CD8-positive, alpha-beta memory T cell (primary cell): ENCODE data around the gene VWA7. TPM values are rescaled to one million over a fixed set of nuclear protein-coding genes. Genes with fewer than 3 reads are reported as not detected.

Experiments used
- CTCF ChIA-PET: fragments of 350-600 bp; sonication (Branson Sonifier 250); formaldehyde crosslinking; loops from one replicate; lab custom pipeline; 2021; ENCODE audit warnings: antibody characterized with exemption; lab: Charles Lee
- POLR2A ChIA-PET: fragments of 350-600 bp; sonication (Branson Sonifier 250); formaldehyde crosslinking; loops from one replicate; lab custom pipeline; 2021; ENCODE audit warnings: antibody characterized with exemption; lab: Charles Lee
- DNase-seq, 5 donors: peaks; one replicate each; pipeline versions ENCODE4 v3.0.0 to v3.0.0-alpha.2; 2020 to 2022; ENCODE audit warnings: mixed read lengths in 1 of 5
- H3K27ac ChIP-seq: one replicate; pipeline ENCODE4 v1.7.0; 2013; ENCODE audit warnings: low read depth, mild to moderate bottlenecking, low read length, moderate library complexity
- H3K27me3 ChIP-seq: 2 replicates; pipeline ENCODE4 v1.7.0; 2013; ENCODE audit warnings: low read length, mild to moderate bottlenecking; ENCODE audit not compliant: insufficient read depth, poor library complexity, severe bottlenecking
- H3K36me3 ChIP-seq: 2 replicates; pipeline ENCODE4 v1.7.0; 2013; ENCODE audit warnings: mild to moderate bottlenecking, low read length, moderate library complexity; ENCODE audit not compliant: insufficient read depth
- H3K4me1 ChIP-seq: 2 replicates; pipeline ENCODE4 v1.7.0; 2013; ENCODE audit warnings: mild to moderate bottlenecking, low read length, moderate library complexity; ENCODE audit not compliant: insufficient read depth
- H3K4me3 ChIP-seq: 2 replicates; pipeline ENCODE4 v1.7.0; 2013; ENCODE audit warnings: mild to moderate bottlenecking, low read length
- H3K9me3 ChIP-seq: 2 replicates; pipeline ENCODE4 v1.7.0; 2013; ENCODE audit warnings: mild to moderate bottlenecking, low read length
- H3K27ac Mint-ChIP-seq, 8 donors: one replicate each; pipeline ENCODE4 v1.8.0; 2020 to 2021; ENCODE audit warnings: mixed read lengths in 8 of 8, mild to moderate bottlenecking in 6 of 8, inconsistent platforms in 3 of 8, moderate library complexity in 3 of 8
- H3K27me3 Mint-ChIP-seq, 2 donors: one replicate each; pipeline ENCODE4 v1.8.0; 2020 to 2021; ENCODE audit warnings: mixed read lengths in 2 of 2, mild to moderate bottlenecking in 1 of 2, moderate library complexity in 1 of 2
- H3K36me3 Mint-ChIP-seq, 3 donors: one replicate each; pipeline ENCODE4 v1.8.0; 2020 to 2021; ENCODE audit warnings: mixed read lengths in 3 of 3, inconsistent platforms in 1 of 3, mild to moderate bottlenecking in 1 of 3
- H3K4me1 Mint-ChIP-seq, 3 donors: one replicate each; pipeline ENCODE4 v1.8.0; 2020 to 2021; ENCODE audit warnings: mixed read lengths in 3 of 3, inconsistent platforms in 1 of 3, mild to moderate bottlenecking in 1 of 3
- H3K4me3 Mint-ChIP-seq, 7 donors: one replicate each; pipeline ENCODE4 v1.8.0; 2020 to 2021; ENCODE audit warnings: mixed read lengths in 7 of 7, mild to moderate bottlenecking in 6 of 7, moderate library complexity in 4 of 7, inconsistent platforms in 2 of 7
- H3K9me3 Mint-ChIP-seq, 5 donors: one replicate each; pipeline ENCODE4 v1.8.0; 2020 to 2022; ENCODE audit warnings: mixed read lengths in 5 of 5, mild to moderate bottlenecking in 3 of 5, moderate library complexity in 2 of 5, inconsistent platforms in 1 of 5
- polyA plus RNA-seq: library from polyadenylated mRNA; unstranded; fragments of 300-500 nt; fragmentation: Illumina TruSeq; gene quantifications from one replicate; pipeline ENCODE4 v1.2.3, GENCODE V29; 2021
- total RNA-seq, 2 experiments: library from RNA; stranded (reverse); gene quantifications; one replicate each; pipeline ENCODE4 v1.2.3, GENCODE V29; 2021

VWA7 gene
- total and polyA plus RNA-seq, 3 experiments from 2014 or later: 1.4 to 2.5 (median 1.7) TPM

- H3K27me3 Mint-ChIP-seq: no peaks in the 10 kb centered on the region
- Histone ChIP-seq H3K36me3 (peaks cover 27% of the 10 kb centered on the region), H3K9me3 (no peaks in the 10 kb centered on the region), H3K4me3 (no peak overlapping the region), H3K27ac (no peak overlapping the region), H3K27me3 (no peaks in the 10 kb centered on the region), H3K4me1 (peaks cover 13% of the 10 kb centered on the region)
- no peaks in the 10 kb centered on the region for H3K9me3 Mint-ChIP-seq
- DNase-seq: no peak
- peaks cover 4 to 60% (median 7%) of the 10 kb centered on the region in 3 donors for H3K36me3 Mint-ChIP-seq
- POLR2A ChIA-PET: no interaction called here
- CTCF ChIA-PET: interaction anchor here (1.5 to 2.4 kb wide), 2 partner anchors 9 to 11 kb away, joined by 4 to 10 read pairs; no protein-coding TSS in a partner anchor
- no peak overlapping the region for H3K4me3 Mint-ChIP-seq
- H3K27ac Mint-ChIP-seq: no peak overlapping the region
- H3K4me1 Mint-ChIP-seq: peaks cover 10 to 15% (median 14%) of the 10 kb centered on the region in 3 donors
These were observed 4.4 kb upstream of the VWA7 start for GRCh38 chr6:31781244-31782125.

DNA sequence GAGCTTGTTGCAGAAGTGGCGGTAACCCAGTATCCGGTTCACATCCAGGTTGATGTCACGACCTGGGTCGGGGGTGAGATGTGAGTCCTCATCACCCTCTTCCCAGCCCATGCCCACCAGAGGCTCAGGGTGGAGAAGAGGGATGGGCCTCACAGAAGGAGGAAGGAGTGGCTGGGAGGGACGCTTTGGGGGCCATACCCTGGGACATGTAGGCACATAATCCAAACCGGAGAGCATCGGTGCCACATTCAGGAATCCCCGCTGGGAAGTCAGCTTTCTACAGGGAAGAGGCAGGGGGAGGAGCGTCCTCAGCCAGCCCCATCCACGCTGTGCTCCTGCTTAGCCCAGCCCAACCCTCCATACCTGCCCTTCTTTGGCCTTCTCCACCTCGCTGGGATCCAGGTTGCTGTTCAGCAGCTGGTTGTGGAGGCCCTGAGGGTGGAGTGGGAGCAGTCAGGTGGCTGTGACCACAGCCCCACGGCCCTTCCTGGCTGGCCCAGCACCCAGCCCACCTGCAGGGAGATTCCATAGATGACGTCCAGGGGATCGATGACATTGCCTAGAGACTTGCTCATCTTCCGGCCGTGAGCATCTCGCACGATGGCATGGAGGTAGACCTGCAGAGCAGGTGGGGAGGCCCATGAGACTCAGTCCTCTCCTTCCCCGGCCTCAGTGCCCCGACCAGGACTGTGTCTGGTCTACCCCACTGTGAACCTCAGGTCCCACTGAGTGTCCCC, 3.5 kb upstream of the VWA7 start:
- Histone ChIP-seq H3K27ac (no peak overlapping the region), H3K4me1 (peaks cover 20% of the 10 kb centered on the region), H3K9me3 (no peaks in the 10 kb centered on the region), H3K27me3 (no peaks in the 10 kb centered on the region), H3K4me3 (no peak overlapping the region), H3K36me3 (peaks cover 27% of the 10 kb centered on the region)
- Mint-ChIP-seq H3K4me1 (peaks cover 15 to 21% (median 17%) of the 10 kb centered on the region in 3 donors), H3K4me3 (no peak overlapping the region), H3K36me3 (peaks cover 4 to 59% (median 5%) of the 10 kb centered on the region in 3 donors), H3K9me3 (no peaks in the 10 kb centered on the region), H3K27ac (peak overlapping the region in 1 of 8 donors; percentile 31), H3K27me3 (no peaks in the 10 kb centered on the region)
- DNase-seq: peak in 1 of 5 donors; percentile 37
- CTCF ChIA-PET: interaction anchor here (2.4 kb wide), 1 partner anchor 11 kb away, joined by 10 read pairs; no protein-coding TSS in a partner anchor
- POLR2A ChIA-PET: interaction anchor here (0.6 kb wide), 1 partner anchor 32 kb away, joined by 5 read pairs; no protein-coding TSS in a partner anchor

DNA sequence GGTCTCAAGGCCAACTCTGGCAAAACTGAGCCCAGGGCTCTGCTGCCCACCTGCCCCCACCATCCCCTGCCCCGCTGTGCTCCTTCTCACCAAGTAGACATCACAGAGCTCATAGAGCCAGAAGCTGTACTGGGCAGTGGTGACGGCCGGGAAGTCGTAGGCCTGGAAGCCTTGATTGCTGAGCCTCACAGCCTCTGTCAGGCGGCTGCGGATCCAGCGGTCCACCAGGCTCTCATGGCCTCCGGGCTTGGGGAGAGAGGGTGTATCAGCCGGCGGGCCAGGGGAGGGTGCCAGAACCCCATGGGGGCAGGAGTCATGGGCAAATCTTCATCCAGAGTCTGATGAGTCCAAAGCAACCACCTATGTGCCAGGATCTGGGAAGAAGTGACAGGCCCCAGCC, 2.8 kb upstream of the VWA7 start:
- H3K27ac Mint-ChIP-seq: no peak overlapping the region
- no peak overlapping the region for H3K4me3 Mint-ChIP-seq
- peak in 1 of 5 donors; percentile 39 for DNase-seq
- no peak overlapping the region for H3K4me3 ChIP-seq
- ChIA-PET CTCF (interaction anchor here (1.1 to 2.4 kb wide), 3 partner anchors 10 to 37 kb away, joined by 3 to 10 read pairs (median 5); no protein-coding TSS in a partner anchor), POLR2A (interaction anchor here (0.6 kb wide), 1 partner anchor 32 kb away, joined by 5 read pairs; no protein-coding TSS in a partner anchor)
- H3K27ac ChIP-seq: no peak overlapping the region
- no peaks in the 10 kb centered on the region for H3K9me3 ChIP-seq
- peaks cover 19% of the 10 kb centered on the region for H3K36me3 ChIP-seq
- no peaks in the 10 kb centered on the region for H3K27me3 ChIP-seq
- H3K9me3 Mint-ChIP-seq: no peaks in the 10 kb centered on the region
- peaks cover 0 to 2% of the 10 kb centered on the region in 2 donors for H3K27me3 Mint-ChIP-seq
- H3K4me1 Mint-ChIP-seq: peaks cover 17 to 27% (median 19%) of the 10 kb centered on the region in 3 donors
- peaks cover 26% of the 10 kb centered on the region for H3K4me1 ChIP-seq
- peaks cover 4 to 56% (median 5%) of the 10 kb centered on the region in 3 donors for H3K36me3 Mint-ChIP-seq

GRCh38 chr6:31778999-31779885, 2.1 kb upstream of the VWA7 start:
- H3K4me1 Mint-ChIP-seq: peaks cover 17 to 27% (median 19%) of the 10 kb centered on the region in 3 donors
- POLR2A ChIA-PET: interaction anchor here (1.2 kb wide), 1 partner anchor 10 kb away, joined by 3 read pairs; no protein-coding TSS in a partner anchor

GRCh38 chr6:31778193-31778592, 1.1 kb upstream of the VWA7 start:
- CTCF ChIA-PET: no interaction called here
- no peak for DNase-seq
- H3K9me3 ChIP-seq: no peaks in the 10 kb centered on the region
- peaks cover 20 to 27% (median 21%) of the 10 kb centered on the region in 3 donors for H3K4me1 Mint-ChIP-seq
- peaks cover 0 to 44% (median 1%) of the 10 kb centered on the region in 3 donors for H3K36me3 Mint-ChIP-seq
- H3K27me3 Mint-ChIP-seq: peaks cover 0 to 2% of the 10 kb centered on the region in 2 donors
- no peaks in the 10 kb centered on the region for H3K27me3 ChIP-seq
- H3K27ac ChIP-seq: peak overlapping the region; percentile 70
- H3K36me3 ChIP-seq: peaks cover 11% of the 10 kb centered on the region
- H3K4me3 Mint-ChIP-seq: no peak overlapping the region
- H3K4me3 ChIP-seq: no peak overlapping the region
- peaks cover 30% of the 10 kb centered on the region for H3K4me1 ChIP-seq
- no peaks in the 10 kb centered on the region for H3K9me3 Mint-ChIP-seq
- H3K27ac Mint-ChIP-seq: peak overlapping the region in 3 of 8 donors; percentile 32 to 80 (median 47)
- POLR2A ChIA-PET: interaction anchor here (1.2 kb wide), 1 partner anchor 9 kb away, joined by 3 read pairs; no protein-coding TSS in a partner anchor

More at GRCh38 chr6:31778999-31779885, 2.1 kb upstream of the VWA7 start:
- H3K4me1 ChIP-seq: peaks cover 26% of the 10 kb centered on the region
- H3K9me3 ChIP-seq: no peaks in the 10 kb centered on the region
- DNase-seq: no peak
- no peak overlapping the region for H3K27ac ChIP-seq
- Mint-ChIP-seq H3K27ac (no peak overlapping the region), H3K9me3 (no peaks in the 10 kb centered on the region), H3K4me3 (no peak overlapping the region), H3K36me3 (peaks cover 0 to 49% (median 5%) of the 10 kb centered on the region in 3 donors), H3K27me3 (peaks cover 0 to 2% of the 10 kb centered on the region in 2 donors)
- no peaks in the 10 kb centered on the region for H3K27me3 ChIP-seq
- peaks cover 12% of the 10 kb centered on the region for H3K36me3 ChIP-seq
- no peak overlapping the region for H3K4me3 ChIP-seq
- CTCF ChIA-PET: interaction anchor here (0.8 to 2.4 kb wide), 4 partner anchors 9 to 38 kb away, joined by 3 to 10 read pairs (median 4); no protein-coding TSS in a partner anchor

- peak overlapping the region; percentile 70 for H3K27ac ChIP-seq
These were observed 531 bp upstream of the VWA7 start for GRCh38 chr6:31777667-31778050.

More at GRCh38 chr6:31777667-31778050, 531 bp upstream of the VWA7 start:
- peak overlapping the region in 1 of 7 donors; percentile 84 for H3K4me3 Mint-ChIP-seq
- no peaks in the 10 kb centered on the region for H3K9me3 Mint-ChIP-seq
- CTCF ChIA-PET: interaction anchor here (0.8 kb wide), 1 partner anchor 14 kb away, joined by 5 read pairs; no protein-coding TSS in a partner anchor
- peaks cover 0 to 2% of the 10 kb centered on the region in 2 donors for H3K27me3 Mint-ChIP-seq
- no peak overlapping the region for H3K4me3 ChIP-seq
- POLR2A ChIA-PET: interaction anchor here (1.2 kb wide), 1 partner anchor 8 kb away, joined by 3 read pairs; no protein-coding TSS in a partner anchor
- no peak for DNase-seq
- peaks cover 25 to 31% (median 25%) of the 10 kb centered on the region in 3 donors for H3K4me1 Mint-ChIP-seq
- no peaks in the 10 kb centered on the region for H3K9me3 ChIP-seq
- peaks cover 8% of the 10 kb centered on the region for H3K36me3 ChIP-seq
- H3K4me1 ChIP-seq: peaks cover 36% of the 10 kb centered on the region
- H3K36me3 Mint-ChIP-seq: peaks cover 0 to 40% (median 1%) of the 10 kb centered on the region in 3 donors
- peak overlapping the region in 7 of 8 donors; percentile 47 to 80 (median 73) for H3K27ac Mint-ChIP-seq
- no peaks in the 10 kb centered on the region for H3K27me3 ChIP-seq
